Right ventricle myocardium superior (tissue), 1 donor: ENCODE results near the gene MTA1. TPM values are rescaled to one million over a fixed set of nuclear protein-coding genes. Genes with fewer than 3 reads are reported as not detected.
A peak's percentile ranks its signal among the peaks of the same experiment; 100 is the strongest.

ENCODE experiments used
- ATAC-seq: fragments of 200-7000 bp; cut with Tn5 transposase; one replicate; pipeline ENCODE4 v1.9.1; 2020; ENCODE audit warnings: mild to moderate bottlenecking; ENCODE audit not compliant: poor library complexity
- DNase-seq: peaks from one replicate; pipeline ENCODE4 v3.0.0-alpha.2; 2020
- intact Hi-C: fragments of 100-400 bp; cut with DNase I; formaldehyde crosslinking; loops from one replicate; pipeline ENCODE4 v1.11.2; 2022
- total RNA-seq: library from RNA; stranded (reverse); fragmentation: NEBNext Ultra II Directional; extraction: Animal tissue kit (Norgen Biotek cat#: 25700); gene quantifications from one replicate; pipeline ENCODE4 v1.2.1, GENCODE V29; 2021
- donor health status: DM: no; HTN: yes; CAD: no; lungs with severe emphysema.

MTA1 gene
- total RNA-seq, 1 donor from 2014 or later = 191 TPM

DNA sequence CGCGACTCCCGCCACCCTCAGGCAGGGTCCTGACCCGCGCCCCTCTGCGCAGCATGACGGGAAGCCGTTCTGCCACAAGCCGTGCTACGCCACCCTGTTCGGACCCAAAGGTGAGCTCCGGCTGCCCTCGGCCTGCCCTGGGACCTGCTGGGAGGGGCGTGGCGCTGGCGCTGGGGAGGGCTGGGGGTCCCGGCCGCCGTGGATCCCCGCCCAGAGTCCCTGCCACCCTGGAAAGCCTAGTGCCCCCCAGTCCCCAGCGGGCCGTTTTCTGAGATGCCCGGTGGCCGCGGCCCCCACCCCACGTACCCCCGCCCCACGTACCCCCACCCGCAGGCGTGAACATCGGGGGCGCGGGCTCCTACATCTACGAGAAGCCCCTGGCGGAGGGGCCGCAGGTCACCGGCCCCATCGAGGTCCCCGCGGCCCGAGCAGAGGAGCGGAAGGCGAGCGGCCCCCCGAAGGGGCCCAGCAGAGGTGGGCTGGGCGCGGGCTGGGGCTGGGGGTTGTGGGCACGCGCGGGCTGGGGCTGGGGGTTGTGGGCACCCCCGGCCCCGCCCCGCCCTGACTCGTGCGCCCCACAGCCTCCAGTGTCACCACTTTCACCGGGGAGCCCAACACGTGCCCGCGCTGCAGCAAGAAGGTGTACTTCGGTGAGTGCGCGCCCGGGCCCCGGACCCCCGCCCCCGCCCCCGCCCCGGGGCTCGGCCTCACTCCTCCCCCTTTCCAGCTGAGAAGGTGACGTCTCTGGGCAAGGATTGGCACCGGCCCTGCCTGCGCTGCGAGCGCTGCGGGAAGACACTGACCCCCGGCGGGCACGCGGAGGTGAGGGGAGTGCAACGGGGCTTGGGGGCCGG is 59.0 kb downstream of the MTA1 start:
- DNase-seq (no peak), ATAC-seq (no peak)
- intact Hi-C loops = no loop called here

DNA sequence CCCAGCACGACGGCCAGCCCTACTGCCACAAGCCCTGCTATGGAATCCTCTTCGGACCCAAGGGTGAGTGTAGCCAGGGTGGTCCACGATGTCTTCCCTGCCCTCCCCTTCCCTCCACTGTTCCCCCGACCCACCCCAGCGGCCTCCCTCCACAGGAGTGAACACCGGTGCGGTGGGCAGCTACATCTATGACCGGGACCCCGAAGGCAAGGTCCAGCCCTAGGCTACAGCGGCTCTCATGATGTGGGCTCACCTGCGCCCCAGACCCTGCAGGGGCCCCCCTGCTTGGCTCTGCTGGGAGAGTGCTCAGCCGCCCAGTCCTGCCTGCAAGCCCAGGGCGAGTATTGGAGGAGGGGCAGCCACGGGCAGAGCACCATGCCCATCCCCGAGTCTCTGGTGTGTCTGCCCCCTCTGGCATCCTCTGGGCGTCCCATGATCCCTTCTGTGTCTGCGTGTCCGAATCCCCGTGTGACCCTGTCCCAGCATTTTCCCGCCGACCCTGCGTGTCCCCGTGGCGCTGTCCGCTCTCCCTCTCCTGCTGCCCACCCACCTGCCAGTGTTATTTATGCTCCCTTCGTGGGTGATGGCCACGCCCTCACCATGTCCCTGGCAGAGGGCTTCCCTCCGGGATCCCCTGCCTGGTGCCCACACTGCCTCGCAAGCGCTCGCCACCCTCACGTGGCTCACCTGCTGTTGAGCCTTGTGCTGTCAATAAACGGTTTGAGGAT is 60.0 kb downstream of the MTA1 start:
- ATAC-seq = no peak
- intact Hi-C loops = no loop called here
- DNase-seq = no peak

DNA sequence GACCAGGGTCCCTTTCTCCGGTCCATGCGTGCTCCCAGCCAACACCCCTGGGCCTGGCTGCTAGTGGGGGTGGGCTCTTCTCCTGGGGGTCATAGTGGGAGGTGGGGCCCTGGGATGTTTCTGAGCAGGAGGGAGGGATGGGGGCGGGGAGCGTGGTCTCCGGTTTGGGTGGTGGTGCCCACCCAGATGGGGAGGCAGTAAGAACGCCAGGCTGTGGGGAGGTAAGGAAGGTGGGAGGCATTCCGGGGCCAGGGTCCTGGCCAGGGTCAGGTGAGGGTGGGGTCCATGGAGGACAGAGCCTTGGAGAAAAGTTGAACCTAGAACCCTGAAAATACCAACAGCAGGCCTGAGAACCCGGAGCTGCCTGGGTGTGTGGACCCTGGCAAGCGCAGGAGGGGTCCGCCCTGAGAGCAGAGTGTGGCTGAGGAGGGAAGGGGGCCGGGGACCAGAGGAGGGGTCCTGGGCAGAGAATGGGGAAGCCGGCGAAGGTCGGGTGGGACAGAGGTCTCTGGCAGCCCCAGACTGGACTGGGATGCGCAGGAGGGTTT is 60.6 kb downstream of the MTA1 start:
- intact Hi-C loops = no loop called here
- ATAC-seq (no peak), DNase-seq (no peak)

DNA sequence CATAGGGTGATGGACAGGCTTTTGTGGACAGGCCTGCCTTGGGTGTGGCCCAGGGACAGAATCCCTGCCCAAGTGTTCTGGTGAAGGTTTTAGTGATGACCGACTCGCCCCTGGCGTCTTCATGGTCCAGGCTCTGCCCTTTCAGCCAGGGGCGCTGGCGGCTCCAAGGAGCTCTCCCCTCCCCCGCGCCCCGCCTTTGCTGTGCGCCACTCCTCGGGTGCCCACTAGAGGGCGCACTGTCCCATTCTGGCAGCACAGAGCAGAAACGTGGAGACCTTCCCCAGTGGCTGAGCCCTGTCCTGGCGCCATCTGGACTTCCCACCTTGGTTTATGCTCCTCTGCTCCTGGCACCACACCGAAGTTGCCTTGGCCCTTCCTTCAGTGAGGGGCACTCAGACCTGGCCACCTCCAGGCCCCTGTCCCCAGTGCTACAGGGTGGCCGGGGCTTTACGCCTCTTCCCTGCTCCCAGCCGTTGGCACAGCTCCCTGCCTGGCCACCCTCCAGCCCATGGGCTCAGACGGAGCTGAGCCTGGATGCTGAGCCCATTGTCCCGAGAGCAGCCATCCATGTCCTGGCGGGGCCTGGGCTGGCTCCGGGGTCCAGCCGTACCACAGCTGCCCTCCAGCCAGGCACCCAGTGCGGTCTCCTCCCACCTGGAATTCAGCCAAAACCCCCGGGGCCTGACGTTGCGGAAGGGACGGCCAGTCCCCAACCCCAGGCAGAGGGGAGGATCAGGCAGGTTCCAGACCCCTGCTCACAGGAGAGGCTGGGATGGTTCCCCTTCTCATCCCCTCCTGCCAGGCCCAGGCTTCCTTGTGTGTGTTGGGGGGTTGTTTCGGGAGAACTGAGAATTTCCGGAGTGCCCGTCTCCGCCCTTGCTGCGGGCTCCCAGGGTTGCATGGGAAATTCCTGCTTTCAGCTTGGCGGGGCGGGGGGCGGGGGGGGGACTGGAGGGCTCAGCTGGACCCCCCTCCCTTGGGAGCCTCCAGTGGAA is 61.5 kb downstream of the MTA1 start:
- peak; percentile 76 for ATAC-seq
- intact Hi-C loops = no loop called here
- peak; percentile 93 for DNase-seq

DNA sequence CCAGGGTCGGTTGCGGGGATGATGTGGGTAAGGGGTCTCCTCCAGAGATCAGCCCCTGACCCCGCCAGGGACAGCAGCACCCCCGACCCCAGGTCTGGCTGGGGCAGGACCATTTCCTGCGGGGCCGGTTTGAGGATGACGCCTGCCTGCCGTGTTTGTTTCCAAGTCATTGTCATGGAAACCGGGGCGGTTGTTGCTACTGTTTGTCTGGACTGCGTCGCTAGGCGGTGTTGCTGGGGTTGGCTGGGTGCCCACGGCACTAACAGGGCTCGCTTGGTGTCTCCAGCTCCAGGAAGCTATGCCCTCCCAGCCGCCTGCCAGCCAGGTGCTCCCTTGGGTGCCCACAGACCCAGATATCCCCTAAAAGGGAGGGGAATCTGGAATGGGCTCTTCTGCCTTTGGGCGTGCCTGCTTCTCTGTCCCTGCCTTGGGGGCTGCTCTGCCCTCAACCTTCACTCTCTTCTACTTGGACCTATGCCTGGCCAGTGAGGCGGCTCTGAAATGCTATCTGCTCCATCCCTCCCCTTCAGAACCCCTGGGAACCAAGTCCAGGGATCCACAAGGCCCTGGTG is 62.3 kb downstream of the MTA1 start:
- ATAC-seq (peak; percentile 47), DNase-seq (peak; percentile 96)
- intact Hi-C loops = no loop called here

DNA sequence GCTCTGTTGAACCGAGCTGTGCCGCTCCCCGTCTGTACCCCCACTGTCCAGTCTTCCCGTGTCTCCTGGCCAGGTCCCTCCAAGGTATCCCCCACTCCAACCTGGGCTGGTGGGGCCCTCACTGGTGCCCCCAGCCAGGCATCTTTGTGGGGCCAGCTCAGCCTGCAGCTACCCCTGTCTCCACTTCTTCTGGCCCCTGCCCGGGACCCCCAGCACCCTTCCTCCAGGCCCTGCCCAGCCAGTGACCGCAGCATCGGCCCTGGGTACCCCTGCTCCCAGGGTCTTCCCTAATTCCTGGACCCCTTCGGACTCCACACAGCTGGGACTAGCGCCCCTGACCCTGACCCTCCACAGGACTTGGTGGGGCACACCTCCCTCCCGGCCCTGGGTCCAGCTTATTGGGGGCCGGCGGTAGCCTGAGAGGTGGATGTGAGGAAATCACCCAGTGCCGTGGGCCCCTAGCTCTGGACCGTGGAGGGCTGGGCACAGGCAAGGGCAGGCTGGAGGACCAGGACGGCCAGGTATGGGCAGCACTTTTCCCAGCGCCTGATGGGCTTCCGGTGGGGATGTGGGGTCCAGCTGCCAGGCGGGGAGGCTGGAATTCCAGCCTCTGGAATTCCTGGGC is 63.0 kb downstream of the MTA1 start:
- ATAC-seq = no peak
- no peak for DNase-seq
- intact Hi-C loops = no loop called here

DNA sequence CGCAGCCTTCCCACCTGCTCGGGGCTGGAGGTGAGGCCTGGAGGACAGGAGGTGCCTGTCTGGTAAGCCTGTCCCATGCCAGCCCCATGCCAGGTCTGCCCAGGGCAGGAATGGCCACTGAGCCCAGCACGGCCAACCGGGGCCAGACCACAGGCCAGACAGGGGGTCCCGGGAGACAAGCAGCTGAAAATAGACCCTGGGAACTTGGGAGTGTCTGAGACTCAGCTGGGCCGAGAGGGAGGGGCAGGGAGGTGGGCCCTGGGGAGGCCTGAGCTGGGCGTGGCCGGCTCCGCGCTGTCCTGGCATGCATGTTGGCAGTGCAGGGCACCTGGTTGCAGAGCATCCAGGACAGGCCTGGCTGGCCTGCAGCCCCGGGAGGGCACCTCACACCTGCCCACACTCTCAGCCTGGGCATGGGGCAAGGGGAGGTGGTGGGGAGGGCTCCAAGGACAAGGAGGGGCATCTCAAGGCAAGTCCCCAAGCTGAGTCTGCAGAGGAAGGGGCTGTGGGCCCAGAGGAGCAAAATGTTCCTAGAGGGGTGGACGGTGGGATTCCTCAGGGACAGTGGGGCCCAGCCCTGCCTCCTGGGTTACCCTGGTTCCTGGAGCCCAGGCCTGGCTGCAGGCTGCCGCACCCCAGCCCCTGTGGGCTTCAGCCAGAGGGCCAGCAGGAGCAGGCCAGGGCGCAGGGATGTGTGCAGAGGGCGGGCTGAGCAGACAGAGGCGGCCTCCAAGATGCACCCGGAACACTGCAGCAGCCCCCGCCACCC is 63.9 kb downstream of the MTA1 start:
- intact Hi-C loops = no loop called here
- no peak for ATAC-seq
- DNase-seq = no peak

DNA sequence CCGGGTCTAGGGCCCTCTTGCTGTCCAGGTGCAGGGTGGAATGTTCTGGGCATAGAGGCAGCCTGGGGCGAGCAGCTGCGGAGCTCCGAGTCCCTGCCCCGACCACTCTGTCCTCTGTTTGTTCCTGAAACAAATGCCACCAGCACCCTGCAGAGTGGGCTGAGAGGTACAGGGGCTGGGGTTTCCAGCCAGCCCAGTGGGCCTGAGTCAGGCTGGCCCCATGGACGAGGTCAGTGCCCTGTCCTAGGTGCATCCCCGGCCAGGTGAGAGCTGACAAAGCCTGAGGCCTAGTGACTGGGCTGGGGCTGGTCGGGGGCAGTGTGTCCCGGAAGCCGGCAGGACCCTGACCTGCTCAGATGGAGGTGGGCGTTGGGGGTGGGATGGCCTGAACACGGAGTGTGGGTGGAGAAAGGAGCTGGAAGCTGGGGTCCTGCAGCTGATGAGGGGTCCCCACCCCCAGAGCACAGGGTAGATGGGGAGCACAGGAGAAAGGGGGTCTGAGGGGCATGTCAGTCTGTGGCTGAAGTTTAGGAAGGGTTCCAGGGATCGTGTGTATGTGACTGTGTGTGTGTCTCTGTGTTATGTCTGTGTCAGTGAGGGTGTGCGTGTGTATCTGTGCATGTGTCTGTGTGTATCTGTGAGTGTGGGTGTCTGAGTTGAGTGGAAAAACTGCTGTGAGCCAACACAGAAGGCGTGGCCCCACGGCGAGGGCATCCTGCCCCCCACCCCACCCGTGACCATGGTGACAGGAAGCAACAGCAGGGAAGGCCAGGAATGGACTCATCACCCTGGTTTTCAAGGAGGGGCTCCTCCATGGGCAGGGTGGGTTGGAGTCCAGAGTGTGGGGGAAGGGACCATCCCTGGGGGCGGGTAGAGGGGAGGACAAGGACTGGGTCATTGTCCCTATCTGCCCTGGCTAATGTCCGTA is 64.7 kb downstream of the MTA1 start:
- DNase-seq (peak; percentile 73), ATAC-seq (no peak)
- intact Hi-C loops = no loop called here

DNA sequence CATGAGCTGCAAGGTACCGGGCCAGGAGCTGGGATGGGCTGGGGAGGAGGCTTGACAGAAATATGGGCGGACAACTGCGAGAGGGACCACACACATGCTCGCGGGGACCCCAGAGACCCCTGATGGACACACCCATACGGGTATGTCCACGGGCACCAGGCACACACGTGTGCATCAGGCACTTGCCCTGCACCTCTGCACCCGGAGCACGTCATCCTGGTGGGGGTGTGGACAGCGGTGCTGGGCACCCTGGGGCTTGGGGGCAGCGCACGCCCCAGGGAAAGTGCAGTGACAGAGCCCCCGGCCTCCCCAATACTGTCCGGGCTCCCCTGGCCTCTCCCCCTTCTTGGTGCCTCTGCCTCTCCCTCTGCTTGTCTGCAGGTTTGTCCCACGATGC is 65.4 kb downstream of the MTA1 start:
- DNase-seq (no peak), ATAC-seq (no peak)
- intact Hi-C loops = loop anchor here (5.0 kb wide), 1 partner anchor 38 kb away; no protein-coding TSS in a partner anchor

DNA sequence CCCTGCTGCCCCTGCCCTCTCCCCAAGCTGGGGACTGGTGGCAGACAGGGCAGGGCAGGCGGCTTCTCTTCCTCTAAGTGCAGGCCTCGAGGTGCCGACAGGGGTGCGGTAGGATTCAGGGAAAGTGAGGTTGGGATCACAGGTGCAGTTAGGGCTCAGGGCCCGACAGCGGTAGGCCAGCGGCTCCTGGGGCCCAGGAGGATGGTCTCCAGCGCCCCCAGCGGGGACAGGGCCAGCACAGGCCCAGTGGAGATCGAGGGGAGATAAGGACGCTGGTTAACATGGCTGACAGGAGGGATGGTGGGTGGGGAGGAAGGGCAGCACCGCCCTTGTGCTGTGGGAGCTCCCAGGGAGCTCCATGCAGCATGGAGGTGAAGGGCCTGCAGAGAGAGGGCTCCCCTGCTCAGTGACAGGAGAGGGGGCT is 66.1 kb downstream of the MTA1 start:
- ATAC-seq (no peak), DNase-seq (peak; percentile 68)
- intact Hi-C loops = loop anchor here (5.0 kb wide), 1 partner anchor 38 kb away; no protein-coding TSS in a partner anchor

DNA sequence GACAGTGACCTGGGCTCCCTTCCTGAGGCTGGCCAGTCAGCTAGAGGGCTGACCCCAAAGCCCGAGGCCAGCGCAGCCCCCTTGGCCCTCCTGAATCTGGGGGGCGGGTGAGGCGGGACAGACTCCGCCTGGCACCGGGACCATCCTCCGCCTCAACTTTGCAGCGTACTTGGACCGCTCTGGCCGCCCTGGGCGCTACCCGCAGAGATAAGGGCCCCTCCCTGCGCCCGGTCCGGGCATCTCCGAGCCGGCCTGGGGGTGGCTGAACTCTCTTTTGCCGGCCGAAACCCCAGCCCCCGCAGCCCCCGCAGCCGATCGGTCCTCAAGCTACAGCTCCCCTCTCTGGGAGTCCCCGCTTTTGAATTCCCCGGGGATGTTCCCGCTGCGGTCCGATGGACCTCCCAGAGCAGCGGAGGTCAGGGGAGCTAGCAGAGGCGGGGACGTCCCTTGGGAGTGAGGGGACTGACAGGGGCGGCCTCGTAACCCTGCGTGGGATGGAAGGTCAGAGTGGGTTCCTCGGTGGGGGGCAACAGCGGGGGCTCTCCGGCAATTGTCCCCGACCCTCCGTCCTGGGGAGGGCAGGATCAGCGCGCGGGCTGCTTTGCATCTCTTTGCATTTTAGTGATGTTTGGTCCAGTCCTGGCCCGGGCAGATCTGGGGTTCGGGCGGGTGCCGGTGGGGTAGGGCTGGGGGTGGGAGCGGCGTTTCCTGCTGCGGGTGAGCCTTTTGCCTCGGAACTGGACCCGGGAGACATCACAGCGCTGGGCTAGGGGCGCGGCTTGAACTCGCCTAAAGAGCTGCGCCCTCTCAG is 66.7 kb downstream of the MTA1 start, which contains the start of gene CRIP1:
CRIP1 (plus strand) TSS at position 724 of the 811 bp plus-strand sequence. CDS start 374 bp downstream, outside the sequence.
- intact Hi-C loops = loop anchor here (5.0 kb wide), 1 partner anchor 39 kb away; no protein-coding TSS in a partner anchor
- DNase-seq = peak; percentile 52
- ATAC-seq = no peak

DNA sequence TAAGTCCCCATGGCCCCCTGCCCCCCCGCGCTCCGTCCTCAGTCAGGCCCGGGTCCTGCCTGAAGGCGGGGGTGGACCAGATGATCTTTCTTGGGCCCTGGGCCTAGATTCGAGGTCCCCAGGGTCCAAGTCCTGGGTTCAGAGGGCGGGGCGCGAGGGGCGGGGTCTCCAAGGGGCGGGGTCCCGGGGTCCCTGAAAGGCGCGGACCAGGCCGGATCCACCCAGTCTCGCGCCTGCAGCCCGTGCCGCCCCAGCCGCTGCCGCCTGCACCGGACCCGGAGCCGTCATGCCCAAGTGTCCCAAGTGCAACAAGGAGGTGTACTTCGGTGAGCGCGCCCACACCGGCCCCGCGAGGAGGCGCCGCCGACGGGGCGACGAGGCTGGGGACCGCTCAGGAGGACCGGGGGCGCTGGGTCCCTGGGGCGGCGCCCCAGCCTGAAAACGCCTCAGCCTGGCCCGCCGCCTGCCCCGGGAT is 67.4 kb downstream of the MTA1 start:
- DNase-seq (peak; percentile 91), ATAC-seq (peak; percentile 1)
- intact Hi-C loops = loop anchor here (5.0 kb wide), 1 partner anchor 40 kb away; no protein-coding TSS in a partner anchor

DNA sequence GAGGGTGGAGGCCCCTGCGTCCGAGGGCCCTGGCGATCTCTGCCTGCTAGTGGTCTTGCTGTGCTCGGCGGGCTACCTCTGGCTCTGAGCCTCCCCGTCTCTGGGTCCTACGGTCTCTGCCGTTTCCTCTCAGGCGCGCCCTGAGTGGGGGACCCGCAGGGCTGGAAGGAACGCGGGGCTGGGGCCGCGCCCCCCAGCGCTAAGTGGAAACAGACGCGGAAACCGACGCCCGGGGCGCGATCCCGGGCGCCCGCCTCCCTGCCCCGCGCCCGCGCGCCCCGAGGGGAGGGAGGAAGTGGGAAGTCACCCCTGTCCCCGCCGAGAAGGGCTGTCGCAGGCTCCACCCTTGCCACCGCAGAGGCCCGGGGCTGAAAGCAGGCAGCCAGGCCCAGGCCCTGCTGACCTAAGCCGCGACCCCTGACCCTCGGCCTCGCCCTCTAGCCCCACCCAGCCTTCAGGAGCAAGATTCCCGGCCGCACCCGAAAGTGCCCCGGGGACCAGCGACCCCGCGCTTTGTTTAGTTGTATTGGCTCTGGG is 67.9 kb downstream of the MTA1 start:
- DNase-seq (peak; percentile 79), ATAC-seq (no peak)
- intact Hi-C loops = loop anchor here (5.0 kb wide), 1 partner anchor 40 kb away; no protein-coding TSS in a partner anchor

DNA sequence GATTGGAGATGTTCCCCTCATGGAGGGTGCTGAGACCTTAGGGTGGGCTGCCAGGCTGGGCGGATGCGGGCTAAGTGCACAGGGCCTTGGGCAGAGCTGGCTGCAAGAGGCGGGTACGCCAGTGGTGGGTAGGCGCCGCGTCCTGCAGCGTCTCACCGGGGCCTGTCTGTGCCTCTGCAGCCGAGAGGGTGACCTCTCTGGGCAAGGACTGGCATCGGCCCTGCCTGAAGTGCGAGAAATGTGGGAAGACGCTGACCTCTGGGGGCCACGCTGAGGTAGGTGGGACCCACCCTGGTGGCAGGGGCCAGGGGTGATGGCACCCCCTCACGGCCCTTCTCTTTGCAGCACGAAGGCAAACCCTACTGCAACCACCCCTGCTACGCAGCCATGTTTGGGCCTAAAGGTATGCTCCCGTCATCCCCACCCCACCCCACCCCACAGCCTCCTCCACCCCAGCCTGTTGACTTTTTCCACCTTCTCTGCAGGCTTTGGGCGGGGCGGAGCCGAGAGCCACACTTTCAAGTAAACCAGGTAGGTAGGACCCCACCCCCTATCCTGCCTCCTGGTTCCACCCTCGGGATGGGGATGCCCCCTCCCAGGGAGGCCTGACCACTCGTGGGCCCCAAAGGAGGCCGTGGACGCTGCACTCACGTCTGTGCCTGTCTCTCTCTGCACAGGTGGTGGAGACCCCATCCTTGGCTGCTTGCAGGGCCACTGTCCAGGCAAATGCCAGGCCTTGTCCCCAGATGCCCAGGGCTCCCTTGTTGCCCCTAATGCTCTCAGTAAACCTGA is 68.6 kb downstream of the MTA1 start:
- no peak for DNase-seq
- intact Hi-C loops = loop anchor here (5.0 kb wide), 1 partner anchor 41 kb away; no protein-coding TSS in a partner anchor
- no peak for ATAC-seq
